ENCODE measurements around the gene TAF4. TPM values are rescaled to one million over a fixed set of nuclear protein-coding genes. Genes with fewer than 3 reads are reported as not detected.
A peak's percentile ranks its signal among the peaks of the same experiment; 100 is the strongest.

Gene TAF4
- total and polyA plus RNA-seq, 2 of the 13 experiments (the other 11 are each of a cell fraction or from before 2014, with no cell fraction given): 5.9 to 12.0 TPM

GRCh38 chr20:62043131-62043914 lies 22.4 kb downstream of the TAF4 start (continued):
- TF ChIP-seq SP2 (CRISPR knock-in tag; IDR thresholded peaks at IDR 0.05) (no peak), ZNF329 (CRISPR knock-in tag; IDR thresholded peaks at IDR 0.05; ENCODE audit: low read depth) (no peak), HOXA9 (CRISPR knock-in tag; IDR thresholded peaks at IDR 0.05; ENCODE audit: borderline replicate concordance) (no peak), REST (IDR thresholded peaks at IDR 0.05; ENCODE audit: borderline replicate concordance in 1 of 2, low read depth in 1 of 2, low read length in 2 of 2) (no peak), ZNF275 (CRISPR knock-in tag; IDR thresholded peaks at IDR 0.05; ENCODE audit: borderline replicate concordance) (no peak), JUND (CRISPR knock-in tag; IDR thresholded peaks at IDR 0.05) (no peak), PREB (CRISPR knock-in tag; IDR thresholded peaks at IDR 0.05) (no peak), HMGXB3 (CRISPR knock-in tag; IDR thresholded peaks at IDR 0.05; ENCODE audit: borderline replicate concordance) (no peak), ATAD3A (CRISPR knock-in tag; IDR thresholded peaks at IDR 0.05) (no peak), FLYWCH1 (CRISPR knock-in tag; IDR thresholded peaks at IDR 0.05) (no peak), ZKSCAN1 (IDR thresholded peaks at IDR 0.05; ENCODE audit: low read length) (no peak), GLMP (CRISPR knock-in tag; IDR thresholded peaks at IDR 0.05; ENCODE audit: borderline replicate concordance) (no peak), ZNF124 (CRISPR knock-in tag; IDR thresholded peaks at IDR 0.05) (peak; percentile 69; the same call in 1 of the 2 replicates), ZNF652 (CRISPR knock-in tag; IDR thresholded peaks at IDR 0.05; ENCODE audit: borderline replicate concordance, low read depth) (no peak)

Measured in HepG2 (cell line).